Type B pancreatic cell (in vitro differentiated cells): ENCODE results near the gene GALNT13. TPM values are rescaled to one million over a fixed set of nuclear protein-coding genes. Genes with fewer than 3 reads are reported as not detected.

ENCODE experiments used
- DNase-seq: peaks from one replicate; pipeline ENCODE4 v3.0.0; 2021; ENCODE audit warnings: mixed read lengths; ENCODE audit not compliant: unreplicated experiment; ENCODE audit errors: extremely low spot score
- H3K27ac Mint-ChIP-seq: 2 replicates; pipeline ENCODE4 v1.8.0; 2021; ENCODE audit warnings: mild to moderate bottlenecking, mixed read lengths
- H3K27me3 Mint-ChIP-seq: 2 replicates; pipeline ENCODE4 v1.8.0; 2021; ENCODE audit warnings: mixed read lengths
- H3K36me3 Mint-ChIP-seq: 2 replicates; pipeline ENCODE4 v1.8.0; 2021; ENCODE audit warnings: mixed read lengths
- H3K4me1 Mint-ChIP-seq: one replicate; pipeline ENCODE4 v1.8.0; 2021; ENCODE audit warnings: mixed read lengths; ENCODE audit not compliant: unreplicated experiment
- H3K4me3 Mint-ChIP-seq: 2 replicates; pipeline ENCODE4 v1.8.0; 2021; ENCODE audit warnings: mild to moderate bottlenecking, mixed read lengths
- H3K9me3 Mint-ChIP-seq: 2 replicates; pipeline ENCODE4 v1.8.0; 2021; ENCODE audit warnings: mixed read lengths
- CTCF ChIP-seq: fragments of 200-600 bp; sonication (generic); conservative IDR thresholded peaks from 2 replicates; pipeline ENCODE4 v1.5.0; 2021; ENCODE audit warnings: antibody characterized with exemption, mild to moderate bottlenecking
- long read RNA-seq: library from polyadenylated mRNA; unstranded; transcript quantifications from one replicate; pipeline ENCODE4 v2.0.0, GENCODE V29; 2020
- total RNA-seq: library from RNA; stranded (reverse); gene quantifications from 2 replicates; pipeline ENCODE4 v1.2.1, GENCODE V29; 2021; ENCODE audit warnings: low replicate concordance

GALNT13 gene
- 5.9 and 11.2 TPM in 2 replicates for total RNA-seq
- long read RNA-seq, partial matches to known transcripts, result 0 of 12 reads
- long read RNA-seq, other reads (novel, unspliced or antisense), result 12 of 12 reads

DNA sequence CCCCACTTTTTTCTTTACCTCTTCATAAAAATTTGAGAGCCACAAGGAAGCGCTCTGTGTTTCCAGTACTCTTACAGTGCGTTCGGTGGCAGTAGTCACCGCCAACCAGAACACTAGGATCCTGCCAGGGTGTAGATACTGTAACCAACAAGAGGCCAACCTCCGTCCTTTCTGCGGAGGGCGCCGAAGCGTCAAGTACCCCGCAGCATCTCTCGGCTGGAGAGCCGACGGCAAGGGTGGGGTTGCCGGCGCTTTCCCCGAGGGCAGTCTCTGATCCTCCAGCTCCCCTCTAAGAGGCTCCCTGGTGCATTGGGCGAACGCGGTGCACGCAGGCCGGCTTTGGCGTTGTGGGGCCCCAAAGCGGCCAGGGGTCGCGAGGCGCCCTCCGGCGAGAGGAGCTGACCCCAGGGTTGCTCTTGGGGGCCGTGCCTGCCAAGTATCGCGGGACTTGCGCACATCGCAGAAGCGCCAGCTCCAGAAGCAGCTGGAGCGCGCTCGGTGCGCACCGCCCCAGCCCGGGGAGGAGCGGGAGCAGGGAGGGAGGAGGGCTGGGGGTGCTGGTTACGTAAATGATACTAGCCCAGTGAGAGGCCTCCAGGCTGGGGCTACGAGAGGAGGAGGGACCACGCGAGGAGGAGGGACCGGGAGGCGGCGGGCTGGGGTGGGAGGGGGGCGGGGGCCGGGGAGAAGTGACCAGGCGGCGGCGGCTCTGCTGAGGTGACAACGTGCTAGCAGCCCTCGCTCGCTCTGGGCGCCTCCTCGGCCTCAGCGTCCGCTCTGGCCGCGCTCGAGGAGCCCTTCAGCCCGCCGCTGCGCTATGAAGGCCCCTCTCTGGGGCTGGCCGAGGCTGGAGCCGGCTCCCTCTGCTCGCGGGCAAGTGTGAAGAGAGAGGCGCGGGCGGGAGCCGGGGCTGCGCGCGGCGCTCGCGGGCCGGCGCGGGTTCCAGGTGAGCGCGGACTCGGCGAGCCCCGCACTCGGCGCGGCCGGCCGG lies at the start of gene GALNT13:
Gene GALNT13, plus strand, starts transcription at position 692 of the 991 bp plus-strand sequence.
- Mint-ChIP-seq H3K4me3 (peak within 1 kb of the TSS; percentile 96), H3K27me3 (peaks cover 61% of the 10 kb centered on the region), H3K4me1 (peaks cover 16% of the 10 kb centered on the region), H3K36me3 (no peaks in the 10 kb centered on the region), H3K27ac (peak within 1 kb of the TSS; percentile 68), H3K9me3 (no peaks in the 10 kb centered on the region)
- TF ChIP-seq CTCF, result no peak
- peak; percentile 82 for DNase-seq

- Mint-ChIP-seq H3K4me3 (no peak overlapping the region), H3K9me3 (peaks cover 8% of the 10 kb centered on the region), H3K4me1 (no peaks in the 10 kb centered on the region), H3K36me3 (no peaks in the 10 kb centered on the region), H3K27ac (no peak overlapping the region), H3K27me3 (peaks cover 4% of the 10 kb centered on the region)
- DNase-seq, result no peak
- no peak for TF ChIP-seq CTCF
Measured at GRCh38 chr2:153823880-153824279, 47.8 kb upstream of the GALNT13 start.

DNA sequence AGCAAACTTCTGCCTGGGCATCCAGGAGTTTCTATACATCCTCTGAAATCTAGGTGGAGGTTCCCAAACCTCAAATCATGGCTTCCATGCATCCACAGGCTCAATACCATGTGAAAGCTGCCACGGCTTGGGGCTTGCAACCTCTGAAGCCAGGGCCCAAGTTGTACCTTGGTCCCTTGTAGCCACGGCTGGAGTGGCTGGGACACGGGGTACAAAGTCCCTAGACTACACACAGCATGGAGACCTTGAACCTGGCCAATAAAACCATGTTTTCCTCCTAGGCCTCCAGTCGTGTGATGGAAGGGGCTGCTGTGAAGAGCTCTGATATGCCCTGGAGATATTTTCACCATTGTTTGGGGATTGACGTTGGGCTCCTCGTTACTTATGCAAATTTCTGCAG lies 43.4 kb upstream of the GALNT13 start:
- H3K4me3 Mint-ChIP-seq, result no peak overlapping the region
- TF ChIP-seq CTCF, result no peak

GRCh38 chr2:153834662-153835061 lies 37.1 kb upstream of the GALNT13 start:
- Mint-ChIP-seq H3K9me3 (no peaks in the 10 kb centered on the region), H3K27ac (no peak overlapping the region), H3K4me1 (no peaks in the 10 kb centered on the region), H3K4me3 (no peak overlapping the region), H3K36me3 (no peaks in the 10 kb centered on the region), H3K27me3 (no peaks in the 10 kb centered on the region)
- no peak for TF ChIP-seq CTCF
- DNase-seq, result no peak

More for the DNA sequence above, 43.4 kb upstream of the GALNT13 start:
- H3K4me1 Mint-ChIP-seq, result no peaks in the 10 kb centered on the region
- H3K9me3 Mint-ChIP-seq, result peaks cover 13% of the 10 kb centered on the region
- DNase-seq, result no peak
- H3K27ac Mint-ChIP-seq, result no peak overlapping the region
- no peaks in the 10 kb centered on the region for H3K36me3 Mint-ChIP-seq
- H3K27me3 Mint-ChIP-seq, result peaks cover 4% of the 10 kb centered on the region

DNA sequence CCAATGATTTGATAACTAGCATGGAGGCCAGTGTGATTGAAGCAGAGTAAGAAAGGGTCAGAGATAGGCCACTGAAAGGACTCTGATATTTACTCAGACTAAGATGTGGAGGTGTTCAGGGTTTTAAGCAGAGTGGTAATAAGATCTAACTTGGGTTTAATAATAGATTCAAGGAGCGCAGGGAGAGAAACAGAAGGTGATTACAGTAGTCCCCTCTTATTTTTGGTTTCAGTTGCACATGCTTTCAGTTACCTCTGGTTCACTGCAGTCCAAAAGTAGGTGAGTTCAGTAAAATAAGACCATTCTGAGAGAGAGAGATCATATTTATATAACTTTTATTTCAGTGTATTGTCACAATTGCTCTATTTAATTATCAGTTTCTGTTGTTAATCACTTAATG lies 13.5 kb upstream of the GALNT13 start:
- Mint-ChIP-seq H3K27ac (no peak overlapping the region), H3K36me3 (no peaks in the 10 kb centered on the region), H3K4me1 (no peaks in the 10 kb centered on the region), H3K27me3 (no peaks in the 10 kb centered on the region), H3K4me3 (no peak overlapping the region), H3K9me3 (no peaks in the 10 kb centered on the region)
- no peak for TF ChIP-seq CTCF
- DNase-seq, result no peak
